A549 (cell line): ENCODE data around the gene E2F2.

Experiments
- CHD2 ChIP-seq: fragments of 150-350 bp; IDR thresholded peaks from 2 replicates; pipeline ENCODE4 v1.6.1; 2014; ENCODE audit warnings: low read length; ENCODE audit not compliant: partially characterized antibody
- CTCF ChIP-seq: fragments of >200 bp; sonication (Bioruptor Twin); formaldehyde crosslinking; IDR thresholded peaks from 3 replicates; pipeline ENCODE4 v1.5.1; 2016
- EP300 ChIP-seq, 2 experiments: fragments of >200 bp; sonication (Bioruptor Twin); formaldehyde crosslinking; IDR thresholded peaks; 2 replicates in 1 of 2; 3 replicates in 1 of 2; pipeline ENCODE4 v1.6.1; 2016 to 2017
- FOSL2 ChIP-seq, 2 experiments: fragments of 450-650 bp in 1 of 2; fragments of >200 bp in 1 of 2; sonication (Bioruptor Twin) in 1 of 2; formaldehyde crosslinking; IDR thresholded peaks; 2 replicates each; pipeline versions ENCODE4 v1.5.0 to v1.6.1; 2016 to 2020; ENCODE audit warnings: mild to moderate bottlenecking in 1 of 2, moderate library complexity in 1 of 2
- HMGXB4 ChIP-seq: fragments of 250-450 bp; sonication (Bioruptor Pico); IDR thresholded peaks from 2 replicates; pipeline ENCODE4 v1.5.0; 2021; ENCODE audit warnings: mild to moderate bottlenecking, moderate library complexity, borderline replicate concordance
- MAFK ChIP-seq: fragments of 450-650 bp; IDR thresholded peaks from 2 replicates; pipeline ENCODE4 v1.6.1; 2014; ENCODE audit not compliant: partially characterized antibody
- MYC ChIP-seq: IDR thresholded peaks from 2 replicates; pipeline ENCODE4 v1.6.1; 2012; ENCODE audit warnings: mild to moderate bottlenecking, inconsistent platforms, low read length, improper control_type of control experiment, borderline replicate concordance
- PBX3 ChIP-seq: IDR thresholded peaks from 2 replicates; pipeline ENCODE4 v1.6.1; 2012
- POLR2A ChIP-seq: IDR thresholded peaks from 2 replicates; pipeline ENCODE4 v1.6.1; 2012; ENCODE audit warnings: mild to moderate bottlenecking, low read length
- RCOR1 ChIP-seq: fragments of 150-350 bp; IDR thresholded peaks from 2 replicates; pipeline ENCODE4 v1.6.1; 2014; ENCODE audit warnings: antibody characterized with exemption, low read length, low read depth
- RFX5 ChIP-seq: fragments of 450-650 bp; IDR thresholded peaks from 2 replicates; pipeline ENCODE4 v1.7.1; 2014; ENCODE audit warnings: antibody characterized with exemption, mild to moderate bottlenecking, moderate library complexity
- RNF2 ChIP-seq: fragments of 200-600 bp; sonication (generic); IDR thresholded peaks from 2 replicates; pipeline ENCODE4 v1.6.1; 2016; ENCODE audit warnings: low read depth, mild to moderate bottlenecking, antibody characterized with exemption, moderate library complexity, borderline replicate concordance
- TFCP2L1 ChIP-seq: fragments of 250-450 bp; sonication (Bioruptor Pico); IDR thresholded peaks from 2 replicates; pipeline ENCODE4 v1.5.0; 2021; ENCODE audit warnings: mild to moderate bottlenecking
- TF ChIP-seq, protein P1 (sequence below): IDR thresholded peaks from 2 replicates; pipeline ENCODE4 v1.6.1; 2012

DNA sequence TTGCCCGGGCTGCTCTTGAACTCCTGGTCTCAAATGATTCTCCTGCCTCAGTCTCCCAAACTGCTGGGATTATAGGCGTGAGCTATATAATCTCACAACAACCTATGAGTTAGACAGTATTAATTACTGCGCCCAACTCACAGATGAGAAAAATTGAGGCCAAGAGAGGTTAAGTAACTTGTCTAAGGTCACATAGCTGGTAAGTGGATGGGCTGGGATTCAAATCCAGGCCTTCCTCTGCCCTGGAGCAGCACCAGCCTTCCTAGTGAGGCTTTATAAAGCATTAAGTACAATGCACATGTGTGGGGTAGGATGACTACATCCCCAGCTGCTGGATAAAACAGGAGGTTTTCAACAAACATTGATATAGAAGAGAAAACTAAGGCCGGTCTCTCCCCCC lies 15.1 kb downstream of the E2F2 start:
- TF ChIP-seq CTCF (no peak), EP300 (IDR thresholded peaks at IDR 0.05) (no peak), POLR2A (no peak), RFX5 (no peak), MYC (no peak), RCOR1 (no peak), PBX3 (no peak), RNF2 (no peak), FOSL2 (IDR thresholded peaks at IDR 0.05) (no peak), FOSL2 (CRISPR knock-in tag; IDR thresholded peaks at IDR 0.05) (no peak), TFCP2L1 (CRISPR knock-in tag) (no peak), CHD2 (no peak), MAFK (no peak), HMGXB4 (CRISPR knock-in tag) (no peak)
- TF ChIP-seq, protein P1, sequence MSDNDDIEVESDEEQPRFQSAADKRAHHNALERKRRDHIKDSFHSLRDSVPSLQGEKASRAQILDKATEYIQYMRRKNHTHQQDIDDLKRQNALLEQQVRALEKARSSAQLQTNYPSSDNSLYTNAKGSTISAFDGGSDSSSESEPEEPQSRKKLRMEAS, result no peak
